SHP77 (cell line): ENCODE measurements around the gene DNAAF1.

ENCODE experiments used
- DNase-seq, 2 experiments: peaks; one replicate each; lab custom pipeline; 2025; lab: John Stamatoyannopoulos, UW

The DNAAF1 gene

GRCh38 chr16:84124257-84125073, 20.6 kb upstream of the DNAAF1 start:
- DNase-seq = no peak

- no peak for DNase-seq
Observed at GRCh38 chr16:84131117-84131516, 14.0 kb upstream of the DNAAF1 start.

- DNase-seq = no peak
Observed at GRCh38 chr16:84132527-84133285, 12.4 kb upstream of the DNAAF1 start.

GRCh38 chr16:84136331-84137125, 8.6 kb upstream of the DNAAF1 start:
- no peak for DNase-seq

- no peak for DNase-seq
Observed at GRCh38 chr16:84137287-84137686, 7.8 kb upstream of the DNAAF1 start.

- no peak for DNase-seq
Observed at GRCh38 chr16:84137769-84138357, 7.2 kb upstream of the DNAAF1 start.

- no peak for DNase-seq
Observed at GRCh38 chr16:84138500-84138823, 6.6 kb upstream of the DNAAF1 start.

GRCh38 chr16:84138824-84139627, 6.1 kb upstream of the DNAAF1 start:
- peak; percentile 58 to 73 for DNase-seq

- no peak for DNase-seq
Observed at GRCh38 chr16:84139628-84140258, 5.4 kb upstream of the DNAAF1 start.

- DNase-seq = peak; percentile 28 to 35
Observed at GRCh38 chr16:84141143-84141670, 3.9 kb upstream of the DNAAF1 start.

GRCh38 chr16:84143081-84143480, 2.0 kb upstream of the DNAAF1 start:
- DNase-seq = no peak

GRCh38 chr16:84143784-84144199, 1.3 kb upstream of the DNAAF1 start:
- DNase-seq = no peak

- no peak for DNase-seq
Observed at GRCh38 chr16:84144209-84144858, 774 bp upstream of the DNAAF1 start.

GRCh38 chr16:84150926-84151325, 5.8 kb downstream of the DNAAF1 start:
- no peak for DNase-seq

- no peak for DNase-seq
Observed at GRCh38 chr16:84153660-84154214, 8.6 kb downstream of the DNAAF1 start.

GRCh38 chr16:84155226-84155625, 10.1 kb downstream of the DNAAF1 start:
- no peak for DNase-seq

GRCh38 chr16:84155771-84156170, 10.7 kb downstream of the DNAAF1 start:
- DNase-seq = no peak

GRCh38 chr16:84156342-84156784, 11.3 kb downstream of the DNAAF1 start:
- DNase-seq = peak; percentile 13 to 29

- no peak for DNase-seq
Observed at GRCh38 chr16:84159007-84159406, 13.9 kb downstream of the DNAAF1 start.

- DNase-seq = no peak
Observed at GRCh38 chr16:84159800-84160199, 14.7 kb downstream of the DNAAF1 start.
